Tibial nerve (tissue), 4 donors: ENCODE data around the gene PLPPR1. TPM values are rescaled to one million over a fixed set of nuclear protein-coding genes. Genes with fewer than 3 reads are reported as not detected.

Source experiments
- DNase-seq, 2 donors: peaks; one replicate each; pipeline ENCODE4 v3.0.0-alpha.2; 2019; ENCODE audit warnings: low spot score in 2 of 2
- H3K27ac ChIP-seq, 4 donors: fragments of 200-600 bp; sonication (generic) in 3 of 4; one replicate each; pipeline ENCODE4 v1.5.1; 2017 to 2019; ENCODE audit warnings: mild to moderate bottlenecking in 1 of 4
- H3K27me3 ChIP-seq, 2 donors: fragments of 200-600 bp; sonication (generic) in 1 of 2; one replicate each; pipeline versions ENCODE4 v1.5.1 to v1.6.0; 2017 to 2019
- H3K36me3 ChIP-seq, 3 donors: fragments of 200-600 bp; sonication (generic); one replicate each; pipeline ENCODE4 v1.5.1; 2018 to 2019
- H3K4me1 ChIP-seq, 4 donors: fragments of 200-600 bp; sonication (generic) in 3 of 4; one replicate each; pipeline ENCODE4 v1.5.1; 2017 to 2019
- H3K4me3 ChIP-seq, 4 donors: fragments of 200-600 bp; sonication (generic) in 3 of 4; one replicate each; pipeline ENCODE4 v1.5.1; 2017 to 2019; ENCODE audit warnings: mild to moderate bottlenecking in 1 of 4, moderate library complexity in 1 of 4
- H3K9me3 ChIP-seq, 4 donors: fragments of 200-600 bp; sonication (generic) in 3 of 4; one replicate each; pipeline ENCODE4 v1.5.1; 2017 to 2019
- EP300 ChIP-seq, 2 donors: sonication (generic); formaldehyde crosslinking; IDR thresholded peaks; one replicate each; pipeline ENCODE4 v1.6.1; 2017; ENCODE audit warnings: antibody characterized with exemption in 2 of 2, mild to moderate bottlenecking in 1 of 2
- POLR2A ChIP-seq, 2 donors: fragments of 450-650 bp; IDR thresholded peaks; one replicate each; pipeline ENCODE4 v1.6.1; 2017; ENCODE audit warnings: antibody characterized with exemption in 2 of 2, mild to moderate bottlenecking in 2 of 2, moderate library complexity in 2 of 2
- WGBS, 2 donors: methylation state at CpG; one replicate each; pipeline ENCODE4 v1.1.5; 2018; 5-methylcytosine and 5-hydroxymethylcytosine counted together
- total RNA-seq, 4 donors: library from RNA; depleted of rRNA; stranded (reverse); fragments of >200 nt; gene quantifications; one replicate each; pipeline ENCODE4 v1.1.0, GENCODE V29; 2016
- TF ChIP-seq, protein P1 (sequence below), 5 experiments: fragments of 200-600 bp in 3 of 5; fragments of 450-650 bp in 2 of 5; sonication (generic) in 3 of 5; IDR thresholded peaks; one replicate each; pipeline ENCODE4 v1.5.1; 2016 to 2019; ENCODE audit warnings: antibody characterized with exemption in 5 of 5, mild to moderate bottlenecking in 3 of 5, moderate library complexity in 2 of 5

Gene PLPPR1
- total RNA-seq, 4 donors from 2014 or later, result 0.30 to 7.6 (median 2.5) TPM

DNA sequence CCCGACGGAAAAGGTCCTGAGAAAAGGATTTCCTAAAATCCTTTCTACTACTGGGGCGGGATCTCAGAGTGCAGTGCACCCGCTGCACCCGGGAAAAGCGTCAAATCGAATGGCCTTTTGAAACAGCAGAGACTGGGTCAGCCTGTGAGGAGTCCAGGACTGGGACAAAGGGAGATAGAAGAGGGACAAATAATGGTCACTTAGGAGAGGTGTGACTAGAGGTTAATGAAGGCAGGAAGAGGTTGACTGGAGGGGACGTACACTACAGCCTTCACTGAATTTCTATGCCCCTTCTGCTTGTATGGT, 1.5 kb downstream of the PLPPR1 start:
- no peaks in the 10 kb centered on the region for H3K36me3 ChIP-seq
- H3K27ac ChIP-seq, result no peak overlapping the region
- H3K4me1 ChIP-seq, result peaks cover 0 to 19% (median 0%) of the 10 kb centered on the region in 4 donors
- H3K9me3 ChIP-seq, result no peaks in the 10 kb centered on the region
- H3K27me3 ChIP-seq, result peaks cover 0 to 15% of the 10 kb centered on the region in 2 donors
- WGBS, 2 donors, result 11 to 18% methylated on average over 8 of the region's 8 CpGs
- no peak overlapping the region for H3K4me3 ChIP-seq
- DNase-seq, result no peak
- no peak for TF ChIP-seq EP300 (IDR thresholded peaks at IDR 0.05)
- TF ChIP-seq POLR2A (IDR thresholded peaks at IDR 0.05), result no peak
- TF ChIP-seq, protein P1, sequence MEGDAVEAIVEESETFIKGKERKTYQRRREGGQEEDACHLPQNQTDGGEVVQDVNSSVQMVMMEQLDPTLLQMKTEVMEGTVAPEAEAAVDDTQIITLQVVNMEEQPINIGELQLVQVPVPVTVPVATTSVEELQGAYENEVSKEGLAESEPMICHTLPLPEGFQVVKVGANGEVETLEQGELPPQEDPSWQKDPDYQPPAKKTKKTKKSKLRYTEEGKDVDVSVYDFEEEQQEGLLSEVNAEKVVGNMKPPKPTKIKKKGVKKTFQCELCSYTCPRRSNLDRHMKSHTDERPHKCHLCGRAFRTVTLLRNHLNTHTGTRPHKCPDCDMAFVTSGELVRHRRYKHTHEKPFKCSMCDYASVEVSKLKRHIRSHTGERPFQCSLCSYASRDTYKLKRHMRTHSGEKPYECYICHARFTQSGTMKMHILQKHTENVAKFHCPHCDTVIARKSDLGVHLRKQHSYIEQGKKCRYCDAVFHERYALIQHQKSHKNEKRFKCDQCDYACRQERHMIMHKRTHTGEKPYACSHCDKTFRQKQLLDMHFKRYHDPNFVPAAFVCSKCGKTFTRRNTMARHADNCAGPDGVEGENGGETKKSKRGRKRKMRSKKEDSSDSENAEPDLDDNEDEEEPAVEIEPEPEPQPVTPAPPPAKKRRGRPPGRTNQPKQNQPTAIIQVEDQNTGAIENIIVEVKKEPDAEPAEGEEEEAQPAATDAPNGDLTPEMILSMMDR (IDR thresholded peaks at IDR 0.05), result no peak

DNA sequence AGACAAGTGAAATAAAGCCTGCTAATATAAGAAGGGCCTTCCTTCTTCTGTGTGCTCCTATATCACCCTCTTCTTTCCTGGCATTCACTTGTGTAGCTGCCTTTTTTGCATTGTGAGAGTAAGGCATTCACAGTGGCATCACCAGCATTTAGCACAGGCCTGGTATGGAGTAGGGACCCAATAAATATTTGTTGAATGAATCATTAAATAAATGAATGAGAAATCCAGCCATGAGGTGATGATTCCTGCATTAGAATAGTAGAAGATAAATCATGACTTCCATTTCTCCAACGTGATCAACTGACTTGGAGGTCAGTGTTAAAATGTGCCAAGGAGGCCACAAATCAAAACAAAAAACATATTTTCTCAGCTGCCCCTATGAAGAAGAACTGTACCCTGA, 3.9 kb downstream of the PLPPR1 start:
- Histone ChIP-seq H3K27ac (no peak overlapping the region), H3K9me3 (no peaks in the 10 kb centered on the region), H3K36me3 (no peaks in the 10 kb centered on the region), H3K4me1 (peaks cover 0 to 19% (median 0%) of the 10 kb centered on the region in 4 donors), H3K27me3 (peaks cover 0 to 15% of the 10 kb centered on the region in 2 donors), H3K4me3 (no peak overlapping the region)
- 28 to 56% methylated on average over 1 of the region's 1 CpG for WGBS, 2 donors
- TF ChIP-seq EP300 (IDR thresholded peaks at IDR 0.05), result no peak
- TF ChIP-seq, protein P1 (IDR thresholded peaks at IDR 0.05), result no peak
- TF ChIP-seq POLR2A (IDR thresholded peaks at IDR 0.05), result no peak
- DNase-seq, result no peak

DNA sequence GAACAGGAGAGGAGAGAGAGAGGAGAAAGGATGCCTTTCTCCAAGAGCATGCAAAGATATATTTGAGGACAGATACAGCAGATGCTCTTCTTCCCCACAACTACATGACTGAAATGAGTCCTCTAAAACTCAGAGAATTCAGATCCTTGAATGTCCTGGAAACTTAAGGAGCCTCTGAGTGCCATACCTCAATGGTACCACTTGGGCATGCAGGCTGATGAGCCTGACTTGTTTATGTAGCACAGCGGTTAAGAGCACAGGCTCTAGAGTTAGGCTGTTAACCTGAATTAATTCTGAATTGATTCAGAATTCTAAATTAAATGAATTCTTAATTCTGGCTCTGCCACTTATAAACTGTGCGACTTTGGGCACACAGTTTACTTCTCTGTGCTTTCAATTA, 5.7 kb downstream of the PLPPR1 start:
- Histone ChIP-seq H3K9me3 (no peaks in the 10 kb centered on the region), H3K4me3 (no peak overlapping the region), H3K36me3 (no peaks in the 10 kb centered on the region), H3K27me3 (peaks cover 0 to 1% of the 10 kb centered on the region in 2 donors), H3K4me1 (peaks cover 0 to 6% (median 0%) of the 10 kb centered on the region in 4 donors), H3K27ac (no peak overlapping the region)
- WGBS, 2 donors, result 61 to 66% methylated on average over 2 of the region's 2 CpGs
- no peak for TF ChIP-seq EP300 (IDR thresholded peaks at IDR 0.05)
- TF ChIP-seq, protein P1 (IDR thresholded peaks at IDR 0.05), result no peak
- DNase-seq, result no peak

- Histone ChIP-seq H3K4me3 (no peak overlapping the region), H3K27me3 (no peaks in the 10 kb centered on the region), H3K9me3 (no peaks in the 10 kb centered on the region), H3K36me3 (no peaks in the 10 kb centered on the region), H3K4me1 (no peaks in the 10 kb centered on the region), H3K27ac (no peak overlapping the region)
- TF ChIP-seq POLR2A (IDR thresholded peaks at IDR 0.05), result no peak
- no peak for TF ChIP-seq EP300 (IDR thresholded peaks at IDR 0.05)
- TF ChIP-seq, protein P1 (IDR thresholded peaks at IDR 0.05), result no peak
- WGBS, 2 donors, result 58% methylated on average over 4 of the region's 4 CpGs
- no peak for DNase-seq
Observed at GRCh38 chr9:101035098-101035497, 6.6 kb downstream of the PLPPR1 start.

DNA sequence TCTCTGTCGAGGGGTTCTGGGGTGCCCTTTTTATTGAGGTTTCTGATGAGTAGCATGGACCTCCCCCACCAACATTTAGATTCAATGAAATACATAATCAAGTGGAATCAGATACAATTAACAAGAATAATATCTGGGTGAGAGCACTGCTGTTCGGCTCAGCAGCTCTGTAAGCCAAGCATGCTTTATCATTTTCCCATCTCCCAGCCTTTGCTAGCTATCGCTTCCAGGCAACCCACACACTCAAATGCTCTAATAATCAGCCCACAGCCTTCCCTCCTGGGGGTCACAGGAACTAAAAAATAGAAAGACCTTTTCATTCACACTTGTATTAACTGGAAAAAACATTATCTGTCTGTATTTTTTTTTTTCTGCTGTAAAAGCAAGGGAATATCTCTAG, 8.9 kb downstream of the PLPPR1 start:
- Histone ChIP-seq H3K4me3 (no peak overlapping the region), H3K27ac (no peak overlapping the region), H3K9me3 (no peaks in the 10 kb centered on the region), H3K36me3 (no peaks in the 10 kb centered on the region), H3K4me1 (no peaks in the 10 kb centered on the region), H3K27me3 (no peaks in the 10 kb centered on the region)
- TF ChIP-seq POLR2A (IDR thresholded peaks at IDR 0.05) (no peak), EP300 (IDR thresholded peaks at IDR 0.05) (no peak)
- TF ChIP-seq, protein P1 (IDR thresholded peaks at IDR 0.05), result no peak
- DNase-seq, result no peak
- 48 to 60% methylated on average over 3 of the region's 3 CpGs for WGBS, 2 donors
